Kidney epithelial cell (primary cell): ENCODE measurements around the gene OR52K2. TPM values are rescaled to one million over a fixed set of nuclear protein-coding genes. Genes with fewer than 3 reads are reported as not detected.
"Not testable (repeated sequence)": the region's sequence is repeated elsewhere in the genome, so short reads cannot be mapped to it uniquely, and the experiment has no call there.

ENCODE experiments used
- DNase-seq: peaks from one replicate; pipeline ENCODE4 v3.0.0-alpha.2; 2010; ENCODE audit warnings: low read depth
- H3K27me3 ChIP-seq: 2 replicates; pipeline ENCODE4 v1.6.0; 2011; ENCODE audit warnings: low read length; ENCODE audit not compliant: control insufficient read depth, insufficient read depth
- H3K36me3 ChIP-seq: 2 replicates; pipeline ENCODE4 v1.5.1; 2011; ENCODE audit warnings: low read length; ENCODE audit not compliant: control insufficient read depth, insufficient read depth
- H3K4me3 ChIP-seq: 2 replicates; pipeline ENCODE4 v1.5.1; 2011; ENCODE audit warnings: low read depth, mild to moderate bottlenecking, control low read depth, low read length
- CTCF ChIP-seq: IDR thresholded peaks from 2 replicates; pipeline ENCODE4 v1.5.1; 2011; ENCODE audit warnings: mild to moderate bottlenecking, moderate library complexity, low read length, control low read depth, inconsistent platforms; ENCODE audit not compliant: insufficient read depth, poor library complexity, severe bottlenecking
- total RNA-seq: library from RNA; depleted of rRNA; stranded (reverse); fragments of >200 nt; gene quantifications from 2 replicates; pipeline ENCODE4 v1.2.3, GENCODE V29; 2015

The OR52K2 gene
- not detected in 2 replicates for total RNA-seq

- Histone ChIP-seq H3K36me3 (no peaks in the 10 kb centered on the region), H3K27me3 (no peaks in the 10 kb centered on the region), H3K4me3 (no peak within 1 kb of the TSS)
- no peak for TF ChIP-seq CTCF
- no peak for DNase-seq
Measured at GRCh38 chr11:4448995-4449394, at the start of gene OR52K2. Gene OR52K2 (plus strand): TSS chr11:4449295. CDS start chr11:4449340, 45 bp downstream.

GRCh38 chr11:4406206-4406605 is 42.9 kb upstream of the OR52K2 start:
- H3K27me3 ChIP-seq, DNase-seq, H3K36me3 ChIP-seq, H3K4me3 ChIP-seq: not testable (repeated sequence)

- DNase-seq: no peak
- Histone ChIP-seq H3K27me3 (no peaks in the 10 kb centered on the region), H3K36me3 (no peaks in the 10 kb centered on the region), H3K4me3 (no peak overlapping the region)
- no peak for TF ChIP-seq CTCF
Measured at GRCh38 chr11:4416306-4416705, 32.8 kb upstream of the OR52K2 start.

GRCh38 chr11:4416816-4417215 is 32.3 kb upstream of the OR52K2 start:
- TF ChIP-seq CTCF: no peak
- H3K4me3 ChIP-seq: no peak overlapping the region
- H3K27me3 ChIP-seq: no peaks in the 10 kb centered on the region
- no peaks in the 10 kb centered on the region for H3K36me3 ChIP-seq
- DNase-seq: no peak

GRCh38 chr11:4418403-4418802 is 30.7 kb upstream of the OR52K2 start:
- DNase-seq: no peak

GRCh38 chr11:4430051-4430450 is 19.0 kb upstream of the OR52K2 start:
- TF ChIP-seq CTCF: no peak
- no peaks in the 10 kb centered on the region for H3K36me3 ChIP-seq
- H3K27me3 ChIP-seq: no peaks in the 10 kb centered on the region
- no peak overlapping the region for H3K4me3 ChIP-seq
- DNase-seq: no peak

More at GRCh38 chr11:4418403-4418802, 30.7 kb upstream of the OR52K2 start:
- H3K36me3 ChIP-seq: no peaks in the 10 kb centered on the region
- H3K27me3 ChIP-seq: no peaks in the 10 kb centered on the region
- no peak for TF ChIP-seq CTCF
- H3K4me3 ChIP-seq: no peak overlapping the region

- no peak for DNase-seq
- Histone ChIP-seq H3K36me3 (no peaks in the 10 kb centered on the region), H3K27me3 (no peaks in the 10 kb centered on the region), H3K4me3 (no peak overlapping the region)
- no peak for TF ChIP-seq CTCF
Measured at GRCh38 chr11:4433856-4434255, 15.2 kb upstream of the OR52K2 start.
